Endodermal cell (in vitro differentiated cells): ENCODE data around the gene NTRK3. TPM values are rescaled to one million over a fixed set of nuclear protein-coding genes. Genes with fewer than 3 reads are reported as not detected.

Experiments used
- DNase-seq: peaks from one replicate; pipeline ENCODE4 v3.0.0-alpha.2; 2017
- H3K27ac ChIP-seq: 2 replicates; pipeline ENCODE4 v1.5.1; 2013; ENCODE audit warnings: mild to moderate bottlenecking, low read depth, low read length, moderate library complexity
- H3K27me3 ChIP-seq: 2 replicates; pipeline ENCODE4 v1.6.1; 2013; ENCODE audit warnings: mild to moderate bottlenecking, low read length, moderate library complexity; ENCODE audit not compliant: insufficient read depth, control insufficient read depth, poor library complexity, severe bottlenecking
- H3K36me3 ChIP-seq: 2 replicates; pipeline ENCODE4 v1.7.0; 2013; ENCODE audit warnings: mild to moderate bottlenecking, low read length, moderate library complexity; ENCODE audit not compliant: control insufficient read depth, insufficient read depth
- H3K4me1 ChIP-seq: one replicate; pipeline ENCODE4 v1.7.0; 2013; ENCODE audit warnings: low read length; ENCODE audit not compliant: control insufficient read depth, insufficient read depth
- H3K4me3 ChIP-seq: 2 replicates; pipeline ENCODE4 v1.5.1; 2013; ENCODE audit warnings: mild to moderate bottlenecking, low read length, moderate library complexity
- H3K9ac ChIP-seq: 2 replicates; pipeline ENCODE4 v1.6.1; 2013; ENCODE audit warnings: mild to moderate bottlenecking, low read length, moderate library complexity; ENCODE audit not compliant: poor library complexity, severe bottlenecking; ENCODE audit errors: extremely low read depth
- H3K9me3 ChIP-seq: 2 replicates; pipeline ENCODE4 v1.6.1; 2013; ENCODE audit warnings: mild to moderate bottlenecking, low read length, moderate library complexity; ENCODE audit not compliant: control insufficient read depth
- H3K27ac Mint-ChIP-seq: 2 replicates; pipeline ENCODE4 v1.8.0; 2020; ENCODE audit warnings: mixed read lengths
- H3K27me3 Mint-ChIP-seq: 2 replicates; pipeline ENCODE4 v1.8.0; 2021; ENCODE audit warnings: mild to moderate bottlenecking, mixed read lengths; ENCODE audit not compliant: insufficient read depth
- H3K36me3 Mint-ChIP-seq: 2 replicates; pipeline ENCODE4 v1.8.0; 2020; ENCODE audit warnings: low read depth, mixed read lengths
- H3K4me1 Mint-ChIP-seq: 2 replicates; pipeline ENCODE4 v1.8.0; 2020; ENCODE audit warnings: mixed read lengths
- H3K4me3 Mint-ChIP-seq: 2 replicates; pipeline ENCODE4 v1.8.0; 2020; ENCODE audit warnings: mild to moderate bottlenecking, moderate library complexity, mixed read lengths
- H3K9me3 Mint-ChIP-seq: 2 replicates; pipeline ENCODE4 v1.8.0; 2020; ENCODE audit warnings: mild to moderate bottlenecking, mixed read lengths
- WGBS, 2 experiments: methylation state at CpG; one replicate each; pipeline versions ENCODE4 v1.1.5 to v1.1.7; 2013; ENCODE audit warnings: missing lambda C conversion rate in 2 of 2, mixed read lengths in 1 of 2; ENCODE audit not compliant: insufficient coverage in 1 of 2, insufficient read length in 1 of 2; 5-methylcytosine and 5-hydroxymethylcytosine counted together
- total RNA-seq, 2 donors: library from RNA; stranded (reverse); fragmentation: NEBNext Ultra II Directional in 1 of 2; extraction: Animal tissue kit (Norgen Biotek cat#: 25700) in 1 of 2; gene quantifications; 2 replicates in 1 of 2; 3 replicates in 1 of 2; pipeline ENCODE4 v1.2.1, GENCODE V29; 2021
- TF ChIP-seq, protein P1 (sequence below): fragments of 200-600 bp; sonication (generic); conservative IDR thresholded peaks from 2 replicates; pipeline ENCODE4 v1.5.0; 2021; ENCODE audit warnings: antibody characterized with exemption, mild to moderate bottlenecking

NTRK3 gene
- total RNA-seq, 2 donors from 2014 or later: 0.11 to 0.86 TPM

DNA sequence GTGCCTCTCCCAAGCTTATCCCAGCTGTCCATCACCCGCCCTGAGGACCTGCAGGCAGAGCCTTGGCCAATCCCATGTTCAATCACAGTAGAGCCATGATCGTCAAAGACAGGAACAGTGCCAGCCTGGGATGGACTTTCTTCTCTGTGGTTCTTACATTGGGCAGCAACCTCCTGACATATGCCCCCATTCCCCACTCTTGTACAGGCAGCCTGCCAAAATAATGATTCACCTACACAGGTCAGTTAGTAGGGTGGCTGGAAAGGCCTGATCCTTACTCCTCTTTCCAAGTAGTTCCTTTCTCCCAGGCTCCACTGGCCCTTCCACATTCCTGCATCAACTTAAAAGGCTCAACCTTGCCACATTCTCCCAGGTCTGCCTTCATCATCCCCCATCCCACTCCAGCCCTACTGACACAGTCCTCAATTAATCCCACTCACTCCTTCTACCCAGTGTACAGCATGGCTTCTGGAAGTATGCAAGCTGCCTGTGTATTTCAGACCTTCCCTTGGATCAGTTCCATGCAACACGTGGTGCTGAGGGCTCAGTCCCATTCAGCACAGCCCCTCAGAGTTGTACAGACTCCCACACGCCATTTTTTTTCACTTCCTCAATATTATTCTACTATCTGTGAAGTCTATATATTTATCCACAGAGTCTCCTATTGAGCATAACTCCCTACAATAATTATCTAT is 189.8 kb downstream of the NTRK3 start:
- Histone ChIP-seq H3K9ac (no peak overlapping the region), H3K27me3 (peaks cover 9% of the 10 kb centered on the region), H3K4me3 (no peak overlapping the region), H3K27ac (no peak overlapping the region), H3K4me1 (no peaks in the 10 kb centered on the region), H3K9me3 (no peaks in the 10 kb centered on the region), H3K36me3 (no peaks in the 10 kb centered on the region)
- no peaks in the 10 kb centered on the region for H3K9me3 Mint-ChIP-seq
- peaks cover 15% of the 10 kb centered on the region for H3K27me3 Mint-ChIP-seq
- 65 to 73% methylated on average over 4 of the region's 4 CpGs for WGBS, 2 experiments
- DNase-seq: peak; percentile 62
- H3K27ac Mint-ChIP-seq: no peak overlapping the region
- TF ChIP-seq, protein P1, sequence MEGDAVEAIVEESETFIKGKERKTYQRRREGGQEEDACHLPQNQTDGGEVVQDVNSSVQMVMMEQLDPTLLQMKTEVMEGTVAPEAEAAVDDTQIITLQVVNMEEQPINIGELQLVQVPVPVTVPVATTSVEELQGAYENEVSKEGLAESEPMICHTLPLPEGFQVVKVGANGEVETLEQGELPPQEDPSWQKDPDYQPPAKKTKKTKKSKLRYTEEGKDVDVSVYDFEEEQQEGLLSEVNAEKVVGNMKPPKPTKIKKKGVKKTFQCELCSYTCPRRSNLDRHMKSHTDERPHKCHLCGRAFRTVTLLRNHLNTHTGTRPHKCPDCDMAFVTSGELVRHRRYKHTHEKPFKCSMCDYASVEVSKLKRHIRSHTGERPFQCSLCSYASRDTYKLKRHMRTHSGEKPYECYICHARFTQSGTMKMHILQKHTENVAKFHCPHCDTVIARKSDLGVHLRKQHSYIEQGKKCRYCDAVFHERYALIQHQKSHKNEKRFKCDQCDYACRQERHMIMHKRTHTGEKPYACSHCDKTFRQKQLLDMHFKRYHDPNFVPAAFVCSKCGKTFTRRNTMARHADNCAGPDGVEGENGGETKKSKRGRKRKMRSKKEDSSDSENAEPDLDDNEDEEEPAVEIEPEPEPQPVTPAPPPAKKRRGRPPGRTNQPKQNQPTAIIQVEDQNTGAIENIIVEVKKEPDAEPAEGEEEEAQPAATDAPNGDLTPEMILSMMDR: no peak
- H3K4me3 Mint-ChIP-seq: no peak overlapping the region
- no peaks in the 10 kb centered on the region for H3K36me3 Mint-ChIP-seq
- no peaks in the 10 kb centered on the region for H3K4me1 Mint-ChIP-seq

DNA sequence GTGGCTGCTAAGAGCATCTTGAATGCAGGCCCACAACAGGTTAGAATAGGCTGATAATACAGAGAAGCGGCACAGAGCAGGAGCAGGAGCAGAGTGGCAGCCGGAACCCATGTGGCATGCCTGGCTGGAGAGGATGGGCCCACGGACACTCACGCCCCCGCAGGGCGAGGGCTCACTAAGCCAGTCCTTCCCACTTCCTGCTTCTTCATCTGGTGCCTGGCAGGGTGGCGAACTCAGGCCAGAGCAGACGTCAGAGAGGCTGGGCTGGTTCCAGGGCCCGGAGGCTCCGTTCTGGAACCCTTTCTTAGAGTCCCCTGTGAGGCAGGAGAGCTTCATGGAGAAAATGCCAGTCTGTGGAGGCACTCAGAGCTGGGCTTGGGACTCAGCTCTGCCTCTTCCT is 195.1 kb downstream of the NTRK3 start:
- Mint-ChIP-seq H3K27ac (no peak overlapping the region), H3K9me3 (no peaks in the 10 kb centered on the region), H3K4me1 (no peaks in the 10 kb centered on the region), H3K27me3 (peaks cover 3% of the 10 kb centered on the region), H3K4me3 (no peak overlapping the region), H3K36me3 (no peaks in the 10 kb centered on the region)
- Histone ChIP-seq H3K27ac (no peak overlapping the region), H3K9me3 (no peaks in the 10 kb centered on the region), H3K9ac (no peak overlapping the region), H3K4me1 (no peaks in the 10 kb centered on the region), H3K36me3 (no peaks in the 10 kb centered on the region), H3K27me3 (peaks cover 4% of the 10 kb centered on the region), H3K4me3 (no peak overlapping the region)
- 89 to 95% methylated on average over 9 to 10 of the region's 10 CpGs for WGBS, 2 experiments
- no peak for DNase-seq
- TF ChIP-seq, protein P1: no peak

DNA sequence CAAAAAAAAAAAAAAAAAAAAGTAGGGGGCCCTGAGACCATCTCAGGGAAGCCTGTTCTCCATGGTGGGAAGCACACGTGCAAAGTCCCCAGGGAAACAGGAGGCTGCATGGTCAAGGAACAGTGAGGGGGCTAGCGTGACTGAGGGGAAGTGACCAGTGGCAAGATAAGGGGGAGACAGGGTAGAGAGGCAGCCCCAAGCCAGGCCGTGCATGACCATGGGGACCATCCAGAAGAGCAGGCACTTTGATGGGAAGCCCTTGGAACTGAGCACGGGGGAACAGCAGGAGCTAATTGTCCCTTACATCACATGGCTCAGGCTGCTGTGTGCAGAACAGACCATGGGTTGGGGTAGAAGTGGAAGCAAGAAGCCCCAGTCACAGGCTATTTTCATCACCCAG is 196.2 kb downstream of the NTRK3 start:
- Histone ChIP-seq H3K9me3 (no peaks in the 10 kb centered on the region), H3K9ac (no peak overlapping the region), H3K4me1 (no peaks in the 10 kb centered on the region), H3K36me3 (no peaks in the 10 kb centered on the region), H3K4me3 (no peak overlapping the region), H3K27me3 (peaks cover 4% of the 10 kb centered on the region), H3K27ac (no peak overlapping the region)
- Mint-ChIP-seq H3K4me1 (peaks cover 2% of the 10 kb centered on the region), H3K9me3 (no peaks in the 10 kb centered on the region), H3K4me3 (no peak overlapping the region), H3K36me3 (no peaks in the 10 kb centered on the region), H3K27ac (no peak overlapping the region), H3K27me3 (peaks cover 1% of the 10 kb centered on the region)
- TF ChIP-seq, protein P1: no peak
- WGBS, 2 experiments: 87 to 100% methylated on average over 1 to 4 of the region's 4 CpGs
- DNase-seq: no peak
